WI38 (cell line): ENCODE results near the gene SEC14L1.

Experiments used
- H3K4me3 ChIP-seq: 2 replicates; pipeline ENCODE4 v1.5.1; 2011; ENCODE audit warnings: low read depth, mild to moderate bottlenecking, control low read depth, low read length
- TF ChIP-seq, protein P1 (sequence below): IDR thresholded peaks from 2 replicates; pipeline ENCODE4 v1.5.1; 2012; ENCODE audit warnings: low read depth, mild to moderate bottlenecking, control low read depth, low read length

Gene SEC14L1

DNA sequence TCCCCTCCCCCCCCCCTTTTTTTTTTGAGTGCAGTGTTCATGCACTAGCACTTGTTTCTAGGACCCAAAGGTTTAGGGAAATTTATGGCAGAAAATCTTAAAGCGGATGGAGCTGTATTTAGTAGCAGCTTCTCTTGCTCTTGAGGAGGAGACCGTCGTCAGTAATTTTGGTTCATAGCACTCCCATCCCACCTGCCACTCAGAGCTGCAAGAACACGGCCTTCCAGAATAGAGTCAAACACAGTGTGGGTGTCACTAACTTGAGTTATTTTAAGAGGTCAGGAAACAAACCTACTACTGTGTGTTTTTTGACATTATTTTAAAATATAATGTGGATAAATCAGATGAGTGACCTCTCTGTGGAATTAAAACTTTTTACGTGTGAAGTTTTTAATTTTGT, 37.3 kb downstream of the SEC14L1 start:
- TF ChIP-seq, protein P1, sequence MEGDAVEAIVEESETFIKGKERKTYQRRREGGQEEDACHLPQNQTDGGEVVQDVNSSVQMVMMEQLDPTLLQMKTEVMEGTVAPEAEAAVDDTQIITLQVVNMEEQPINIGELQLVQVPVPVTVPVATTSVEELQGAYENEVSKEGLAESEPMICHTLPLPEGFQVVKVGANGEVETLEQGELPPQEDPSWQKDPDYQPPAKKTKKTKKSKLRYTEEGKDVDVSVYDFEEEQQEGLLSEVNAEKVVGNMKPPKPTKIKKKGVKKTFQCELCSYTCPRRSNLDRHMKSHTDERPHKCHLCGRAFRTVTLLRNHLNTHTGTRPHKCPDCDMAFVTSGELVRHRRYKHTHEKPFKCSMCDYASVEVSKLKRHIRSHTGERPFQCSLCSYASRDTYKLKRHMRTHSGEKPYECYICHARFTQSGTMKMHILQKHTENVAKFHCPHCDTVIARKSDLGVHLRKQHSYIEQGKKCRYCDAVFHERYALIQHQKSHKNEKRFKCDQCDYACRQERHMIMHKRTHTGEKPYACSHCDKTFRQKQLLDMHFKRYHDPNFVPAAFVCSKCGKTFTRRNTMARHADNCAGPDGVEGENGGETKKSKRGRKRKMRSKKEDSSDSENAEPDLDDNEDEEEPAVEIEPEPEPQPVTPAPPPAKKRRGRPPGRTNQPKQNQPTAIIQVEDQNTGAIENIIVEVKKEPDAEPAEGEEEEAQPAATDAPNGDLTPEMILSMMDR = no peak
- H3K4me3 ChIP-seq = no peak overlapping the region

DNA sequence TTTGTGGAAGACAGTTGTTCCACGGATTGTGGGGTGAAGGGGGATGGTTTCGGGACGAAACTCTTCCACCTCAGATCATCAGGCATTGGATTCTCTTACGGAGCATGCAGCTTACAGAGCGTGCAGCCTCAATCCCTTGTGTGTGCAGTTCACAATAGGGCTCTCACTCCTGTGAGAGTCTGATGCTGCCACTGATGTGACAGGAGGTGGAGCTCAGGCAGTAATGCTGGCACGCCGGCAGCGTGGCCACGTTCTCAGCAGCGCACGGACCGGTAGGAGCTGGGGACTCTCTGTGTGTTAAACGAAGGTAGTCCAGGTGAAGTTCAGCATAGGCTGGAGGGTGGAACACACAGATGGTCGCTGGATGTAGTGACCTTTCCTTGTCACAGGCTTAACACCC, 37.8 kb downstream of the SEC14L1 start:
- TF ChIP-seq, protein P1 = no peak
- H3K4me3 ChIP-seq = no peak overlapping the region

DNA sequence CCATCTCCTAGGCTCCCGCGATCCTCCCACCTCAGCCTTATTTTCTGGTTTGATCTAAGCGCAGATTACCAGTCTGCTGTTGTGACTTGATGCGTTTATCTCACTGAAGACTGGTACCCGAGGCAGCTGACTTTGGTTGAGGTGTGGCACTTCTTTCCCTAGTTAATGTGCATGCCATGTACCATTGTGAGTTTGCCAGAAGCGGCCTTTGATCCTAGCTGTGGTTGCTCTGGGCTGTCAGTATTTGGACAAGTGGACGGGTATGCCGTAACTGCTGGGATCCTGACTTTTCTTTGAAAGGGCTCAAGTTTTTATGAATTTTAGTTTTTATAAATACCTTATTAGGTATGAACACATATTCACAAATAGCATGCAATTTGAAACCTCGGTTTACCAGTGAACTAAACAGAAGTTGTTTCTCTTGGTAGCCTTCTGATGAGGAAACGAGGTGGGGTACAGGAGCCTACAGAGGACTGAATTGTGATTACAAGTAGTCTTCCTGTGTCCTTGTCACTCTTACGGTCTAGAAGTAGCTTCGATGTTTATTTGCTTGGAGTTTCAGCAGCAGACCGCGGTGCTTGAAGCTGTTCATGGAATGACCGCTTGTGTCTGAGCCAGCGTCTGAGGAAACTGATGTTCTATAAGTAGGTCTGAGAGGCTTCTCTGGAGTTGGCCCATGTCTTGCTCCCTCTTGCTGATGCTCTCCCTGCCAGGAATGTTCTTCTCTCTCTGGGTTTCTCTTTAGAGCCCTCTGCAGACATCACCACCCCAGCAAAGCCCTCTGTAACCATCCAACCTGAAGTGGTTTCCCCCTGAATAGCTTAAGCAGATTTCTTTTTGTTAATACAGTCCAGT, 40.0 kb downstream of the SEC14L1 start:
- no peak overlapping the region for H3K4me3 ChIP-seq
- TF ChIP-seq, protein P1 = no peak

DNA sequence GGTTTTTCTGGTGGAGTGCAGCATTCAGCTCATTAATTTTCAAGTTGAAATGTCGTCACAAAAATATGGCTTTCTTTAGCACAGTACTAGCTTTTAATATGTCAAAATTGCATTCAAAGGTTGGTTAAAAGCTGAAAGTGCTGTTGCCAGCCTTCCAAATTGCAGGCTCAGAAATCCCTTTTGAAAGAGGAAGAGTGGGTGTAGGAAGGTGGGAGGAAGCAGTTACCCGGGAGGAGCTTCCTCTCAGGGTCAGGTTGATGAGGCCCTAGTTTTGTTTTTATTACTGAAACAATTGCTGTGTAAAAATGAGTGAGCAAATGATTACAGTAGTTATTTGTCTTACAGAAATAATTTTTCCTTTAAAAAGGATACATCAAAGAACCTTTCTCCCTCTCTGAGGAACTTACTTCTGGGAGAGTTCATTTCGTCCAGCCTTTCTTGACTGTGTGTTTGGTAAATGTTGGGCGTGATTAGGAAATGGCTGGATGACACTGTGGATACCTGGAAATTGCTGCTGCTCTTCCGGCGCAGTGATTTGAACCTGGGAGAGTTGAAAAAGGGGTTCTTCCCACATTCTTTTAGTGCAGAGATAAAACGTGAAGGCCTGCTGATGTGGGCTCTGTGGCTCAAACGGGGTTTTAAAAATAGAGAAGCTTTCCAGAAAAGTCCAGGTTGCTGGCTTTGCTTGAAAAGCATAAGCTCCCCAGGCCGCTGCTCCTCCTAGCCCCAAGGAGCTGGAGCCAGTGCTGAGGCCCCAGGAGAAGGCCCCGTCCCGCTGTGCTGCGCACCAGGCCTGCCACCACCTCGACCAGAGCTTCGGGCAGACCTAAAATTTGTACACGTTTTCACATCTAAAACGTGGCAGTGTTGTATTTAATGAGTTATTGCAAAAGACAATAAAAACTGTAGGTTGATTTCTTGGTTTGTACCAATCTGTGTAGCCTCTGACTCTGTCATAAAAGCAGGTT, 41.7 kb downstream of the SEC14L1 start:
- no peak overlapping the region for H3K4me3 ChIP-seq
- TF ChIP-seq, protein P1 = no peak

DNA sequence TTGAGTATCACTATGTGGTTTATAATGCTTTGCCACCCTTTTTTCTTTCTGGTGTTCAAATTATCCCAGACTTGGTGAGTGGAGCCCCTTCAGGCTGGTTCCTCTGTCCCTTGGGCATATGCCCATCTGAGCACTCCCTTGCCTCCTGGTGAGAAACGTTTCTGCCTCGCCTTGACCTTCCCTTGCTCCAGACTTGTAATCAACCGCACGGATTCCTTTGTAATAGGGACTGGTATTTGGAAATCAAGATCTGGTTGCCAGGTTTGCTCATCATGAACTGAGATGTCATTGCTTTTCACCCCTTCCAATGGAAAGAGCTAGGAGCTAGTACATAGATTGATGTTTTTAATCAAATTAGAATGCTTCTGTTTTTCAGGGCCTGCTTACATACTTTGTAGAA, 43.7 kb downstream of the SEC14L1 start:
- TF ChIP-seq, protein P1 = no peak
- no peak overlapping the region for H3K4me3 ChIP-seq

DNA sequence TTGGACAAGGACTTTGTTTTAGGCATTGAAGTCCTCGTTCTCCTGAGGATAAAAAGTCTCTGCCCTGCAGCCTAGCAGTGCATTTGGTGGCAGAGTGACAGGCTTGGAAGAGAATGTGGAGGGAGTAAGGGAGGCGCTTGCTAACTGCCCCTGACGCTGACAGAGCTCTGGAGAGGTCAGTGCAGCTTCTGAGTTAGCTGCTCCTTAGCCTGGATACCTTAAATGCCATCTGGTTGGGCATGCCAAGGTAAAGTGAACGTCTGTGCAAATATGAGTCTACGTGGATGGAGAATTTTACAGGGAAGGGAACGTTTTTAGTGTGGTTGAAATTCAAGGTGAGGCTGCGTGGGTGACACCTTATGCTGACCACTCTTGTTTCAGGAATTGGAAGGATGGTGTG, 44.4 kb downstream of the SEC14L1 start:
- H3K4me3 ChIP-seq = no peak overlapping the region
- TF ChIP-seq, protein P1 = no peak
